Effector CD8-positive, alpha-beta T cell (primary cell): ENCODE data around the gene CZIB.
"Not testable (repeated sequence)": the region's sequence is repeated elsewhere in the genome, so short reads cannot be mapped to it uniquely, and the experiment has no call there.

Experiments
- DNase-seq: peaks from one replicate; lab custom pipeline; 2025; lab: John Stamatoyannopoulos, UW

Gene CZIB

DNA sequence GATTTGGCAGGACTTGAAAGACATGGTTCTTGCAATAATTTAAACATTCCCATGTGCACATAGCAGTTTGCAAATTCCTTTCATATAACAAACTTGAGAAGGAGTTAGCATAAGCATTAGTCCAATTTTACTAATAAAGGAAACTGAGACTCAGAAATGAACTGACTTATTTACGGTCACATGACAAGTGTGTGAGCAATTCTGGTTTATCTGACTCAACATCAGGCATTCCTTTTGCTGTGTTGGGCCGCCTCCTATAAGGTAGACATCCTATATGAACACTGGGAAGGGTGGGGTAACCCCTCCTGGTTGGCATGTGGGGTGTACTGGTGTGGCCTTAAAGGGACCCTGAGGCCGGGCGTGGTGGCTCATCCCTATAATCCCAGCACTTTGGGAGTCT, 32.3 kb downstream of the CZIB start:
- no peak for DNase-seq

DNA sequence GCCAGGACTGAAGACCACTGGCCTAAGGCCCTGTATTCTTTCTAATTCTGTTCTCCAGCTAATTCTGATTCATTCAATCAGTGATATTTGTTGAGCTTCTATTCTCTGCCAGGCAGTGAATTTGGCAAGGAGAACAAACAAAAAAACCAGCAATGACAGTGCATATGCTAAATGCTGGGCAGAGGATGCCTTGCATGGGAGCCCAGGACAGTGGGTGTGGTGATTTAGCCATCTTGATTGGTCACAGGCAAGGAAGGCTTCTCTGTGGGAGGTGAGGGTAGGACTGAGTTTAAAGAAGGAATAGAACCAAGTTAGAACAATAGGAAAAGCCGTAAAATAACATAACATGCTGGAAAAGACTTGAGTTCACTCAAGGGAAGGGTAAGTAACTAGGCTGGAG, 33.0 kb downstream of the CZIB start:
- no peak for DNase-seq

DNA sequence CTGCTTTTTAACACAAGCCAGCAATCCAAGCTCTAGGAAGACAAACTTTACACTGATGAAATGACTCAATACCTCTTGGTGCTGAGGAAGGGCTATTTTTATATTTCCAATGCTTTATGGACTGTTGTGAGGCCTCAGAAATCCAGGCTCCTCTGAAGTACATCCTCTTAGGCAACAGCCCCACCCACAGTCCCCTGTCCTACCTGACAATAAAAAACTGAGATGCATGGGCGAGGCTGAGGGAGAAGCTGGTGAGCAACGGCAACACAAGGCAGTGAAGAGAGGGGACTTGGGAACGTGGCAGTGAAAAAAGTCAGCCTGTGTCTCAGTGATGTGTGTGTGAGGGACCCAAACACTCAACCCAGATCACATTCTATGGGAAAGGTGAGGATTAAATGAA, 33.9 kb downstream of the CZIB start:
- no peak for DNase-seq

DNA sequence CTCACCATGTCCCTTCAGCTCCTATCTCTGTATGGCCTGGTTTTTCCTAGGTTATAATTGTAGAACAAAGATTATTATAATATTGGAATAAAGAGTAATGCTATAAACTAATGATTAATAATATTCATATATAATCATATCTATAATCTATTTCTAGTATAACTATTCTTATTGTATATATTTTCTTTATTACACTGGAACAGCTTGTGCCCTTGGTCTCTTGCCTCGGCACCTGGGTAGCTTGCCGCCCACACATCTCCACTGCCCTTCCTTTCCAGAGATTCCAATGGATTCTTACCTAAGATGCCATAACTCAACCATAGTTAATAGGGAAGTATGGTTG, 34.5 kb downstream of the CZIB start:
- DNase-seq: not testable (repeated sequence)

DNA sequence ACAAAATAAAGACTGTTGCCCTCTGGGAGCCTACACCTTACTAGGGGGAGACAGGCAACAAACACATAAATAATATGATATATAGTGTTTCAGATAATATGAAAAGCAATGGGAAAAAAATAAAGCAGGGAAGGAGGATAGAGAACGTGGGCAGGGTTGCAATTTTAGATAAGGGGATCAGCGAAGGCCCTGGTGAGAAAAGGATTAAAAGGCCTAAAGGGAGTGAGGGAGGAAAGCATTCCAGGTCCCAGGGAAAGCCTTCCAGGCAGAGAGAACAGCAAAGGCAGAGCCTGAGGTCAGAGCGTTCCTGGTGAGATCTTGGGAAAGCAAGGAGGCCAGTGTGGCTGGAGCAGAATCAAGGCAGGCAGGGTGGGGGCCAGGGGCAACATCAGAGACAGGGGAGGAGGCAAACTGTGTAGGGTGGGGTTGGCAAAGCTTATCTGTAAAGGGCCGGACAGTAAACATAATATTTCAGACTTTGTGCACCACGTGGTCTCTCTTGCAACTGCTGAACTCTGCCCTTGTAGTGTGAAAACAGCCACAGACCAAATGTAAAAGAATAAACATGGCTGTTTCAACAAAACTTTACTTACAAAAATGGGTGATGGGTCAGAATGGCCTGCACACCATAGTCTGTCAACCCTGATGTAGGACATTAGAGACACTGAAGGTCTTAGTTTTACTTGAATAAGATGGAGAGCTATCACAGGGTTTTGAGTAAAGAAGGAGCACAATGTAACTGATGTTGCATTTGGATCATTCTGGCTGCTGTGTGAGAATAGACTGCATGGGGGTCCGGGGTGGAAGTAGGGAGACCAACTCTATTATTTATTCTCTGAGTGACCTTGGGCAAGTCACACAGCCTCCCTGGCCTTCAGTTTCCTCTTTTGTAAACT, 37.1 kb downstream of the CZIB start:
- no peak for DNase-seq

DNA sequence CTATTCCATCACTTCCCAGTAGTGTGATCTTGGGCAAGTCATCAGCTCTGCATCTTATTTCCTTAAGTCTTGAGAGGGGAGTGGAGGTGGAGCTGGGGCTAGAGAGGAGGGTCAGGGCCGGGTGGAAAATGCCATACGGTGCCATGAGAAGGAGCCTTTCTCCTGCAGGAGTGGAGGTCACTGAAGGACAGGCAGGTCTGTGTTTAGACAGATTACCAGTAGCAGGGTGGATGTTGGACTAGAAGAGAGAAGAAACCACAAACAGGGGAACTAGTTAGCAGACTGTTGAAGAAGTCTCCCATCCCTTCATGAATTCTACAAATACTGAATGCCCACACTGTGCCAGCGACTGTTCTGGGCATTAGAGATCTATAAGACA, 37.7 kb downstream of the CZIB start:
- no peak for DNase-seq

DNA sequence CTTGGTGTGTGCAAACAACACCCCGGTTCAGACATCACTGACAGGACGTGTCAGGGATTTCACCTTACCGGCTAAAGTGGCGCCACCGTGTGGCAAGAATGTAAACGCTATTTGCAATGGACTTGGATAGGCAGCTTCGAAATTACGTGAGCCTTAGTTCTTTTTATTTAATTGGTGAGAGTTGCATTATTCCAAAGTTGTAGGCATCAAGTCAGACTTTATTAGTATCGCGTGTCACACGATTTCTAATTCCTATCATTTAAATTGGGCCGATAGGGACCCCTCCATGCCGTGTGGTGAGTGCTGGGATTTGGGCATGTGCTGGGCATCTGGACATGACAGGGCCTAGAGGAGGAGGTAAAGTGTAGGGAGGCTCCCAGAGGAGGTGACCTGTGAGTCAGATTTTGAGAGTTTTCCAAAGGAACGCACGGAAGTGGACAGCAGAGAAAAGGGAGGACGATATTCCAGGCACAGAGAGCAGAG, 38.3 kb downstream of the CZIB start:
- peak; percentile 65 for DNase-seq

DNA sequence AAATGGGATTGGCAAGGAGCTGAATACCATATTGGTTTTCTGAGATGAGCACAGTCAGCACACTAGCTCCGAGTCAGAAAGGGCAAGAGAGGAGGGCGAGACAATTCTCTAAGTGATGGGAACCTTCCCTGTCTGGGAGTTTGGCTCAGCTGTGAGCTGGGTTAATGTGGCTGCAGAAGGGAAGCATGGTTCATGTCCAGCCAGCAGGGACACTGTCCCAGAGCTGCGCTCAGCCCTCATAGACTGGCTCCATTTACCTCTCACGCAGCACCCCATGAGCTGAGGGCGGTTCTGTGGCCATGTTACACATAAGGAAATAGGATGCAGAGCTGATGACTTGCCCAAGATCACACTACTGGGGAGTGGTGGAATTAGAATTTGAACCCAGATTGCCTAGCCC, 39.5 kb downstream of the CZIB start:
- no peak for DNase-seq

DNA sequence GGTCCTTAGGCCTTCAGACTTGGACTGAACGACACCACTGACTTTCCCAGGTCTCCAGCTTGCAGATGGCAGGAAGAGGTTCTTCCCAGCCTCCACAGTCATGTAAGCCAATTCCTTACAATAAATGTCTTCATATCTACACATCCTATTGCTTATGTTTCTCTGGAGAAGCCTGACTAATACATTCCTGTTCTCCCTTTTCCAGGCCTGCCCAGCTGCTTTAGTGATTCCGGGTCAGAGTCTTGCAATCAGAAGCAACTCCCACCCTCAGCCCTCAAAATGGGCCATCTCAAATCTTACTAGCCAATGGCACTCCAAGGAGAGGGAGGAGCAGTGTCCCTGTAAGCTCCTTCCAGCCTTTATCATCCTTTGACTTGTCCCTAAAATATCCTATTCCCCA, 40.2 kb downstream of the CZIB start:
- DNase-seq: no peak

DNA sequence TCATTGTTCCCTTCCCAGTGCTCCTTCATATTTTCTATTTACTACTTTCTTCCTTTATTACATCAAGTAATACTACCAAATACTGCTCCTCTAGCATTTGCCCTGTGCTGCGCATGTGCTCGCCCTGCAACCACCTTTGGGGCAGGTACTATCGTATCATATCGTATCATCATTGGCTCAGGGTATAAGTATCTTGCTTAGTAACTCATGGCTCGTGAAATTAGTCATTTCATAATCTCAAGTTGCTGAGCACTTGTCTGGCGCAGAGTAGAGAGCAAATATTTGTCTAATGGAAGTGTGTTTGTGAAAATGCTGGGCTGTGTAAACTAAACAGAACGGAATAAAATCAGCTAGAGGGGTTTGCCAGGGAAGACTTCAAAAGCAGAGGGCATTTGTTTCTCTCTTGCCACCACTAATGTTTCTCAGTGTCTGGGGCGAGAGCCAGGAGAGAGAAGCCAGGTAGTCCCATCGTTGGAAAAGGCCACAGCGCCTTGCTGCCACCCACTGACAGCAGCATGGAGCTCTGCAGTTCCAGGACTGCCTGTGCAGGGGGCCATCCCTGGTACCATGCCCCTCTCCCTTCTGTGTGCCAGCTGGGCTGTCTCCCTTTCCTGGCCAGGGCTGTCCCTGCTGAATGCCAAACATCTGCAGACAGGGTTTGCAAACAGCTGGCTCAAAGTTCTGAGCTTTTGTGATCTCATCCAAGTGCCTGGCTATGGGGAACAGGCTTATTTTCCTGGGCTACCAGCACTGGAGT, 43.8 kb downstream of the CZIB start:
- no peak for DNase-seq

DNA sequence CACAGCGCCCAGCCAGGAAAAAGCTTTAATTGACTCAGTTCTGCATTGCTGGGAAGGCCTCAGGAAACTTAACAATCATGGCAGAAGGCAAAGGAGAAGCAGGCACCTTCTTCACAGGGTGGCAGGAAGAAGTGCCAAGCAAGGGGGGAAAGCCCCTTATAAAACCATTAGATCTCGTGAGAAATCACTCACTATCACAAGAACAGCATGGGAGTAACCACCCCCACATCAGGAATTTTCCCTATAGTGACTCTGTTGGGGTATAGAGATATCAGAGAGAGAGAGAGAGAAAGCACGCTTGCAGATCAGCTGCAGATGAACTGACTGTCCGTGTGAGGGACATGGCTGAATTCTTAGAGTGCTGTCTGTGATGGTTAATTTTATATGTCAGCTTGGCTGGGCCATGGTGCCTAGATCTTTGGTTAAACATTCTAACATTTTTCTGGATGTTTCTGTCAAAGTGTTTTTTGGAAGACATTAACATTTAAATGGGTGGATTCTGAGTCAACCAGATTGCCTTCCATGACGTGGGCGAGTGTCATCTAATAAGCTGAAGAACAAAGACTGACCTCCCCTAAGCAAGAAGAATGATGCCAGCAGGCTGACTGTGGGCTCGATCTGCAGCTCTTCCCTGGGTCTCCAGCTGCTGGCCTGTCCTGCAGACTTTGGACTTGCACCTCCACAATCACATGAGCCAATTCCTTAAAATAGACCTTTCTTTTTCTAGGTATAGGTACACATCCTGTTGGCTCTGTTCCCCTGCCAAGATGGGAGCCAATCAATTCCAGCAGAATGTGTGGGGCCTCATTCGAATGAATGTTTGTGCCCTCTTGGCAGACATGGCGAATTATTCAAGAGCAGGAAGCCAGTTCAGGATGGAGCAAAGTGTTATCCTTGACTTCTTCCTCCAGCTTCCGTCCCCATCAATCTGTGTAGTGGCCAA, 45.2 kb downstream of the CZIB start:
- no peak for DNase-seq

DNA sequence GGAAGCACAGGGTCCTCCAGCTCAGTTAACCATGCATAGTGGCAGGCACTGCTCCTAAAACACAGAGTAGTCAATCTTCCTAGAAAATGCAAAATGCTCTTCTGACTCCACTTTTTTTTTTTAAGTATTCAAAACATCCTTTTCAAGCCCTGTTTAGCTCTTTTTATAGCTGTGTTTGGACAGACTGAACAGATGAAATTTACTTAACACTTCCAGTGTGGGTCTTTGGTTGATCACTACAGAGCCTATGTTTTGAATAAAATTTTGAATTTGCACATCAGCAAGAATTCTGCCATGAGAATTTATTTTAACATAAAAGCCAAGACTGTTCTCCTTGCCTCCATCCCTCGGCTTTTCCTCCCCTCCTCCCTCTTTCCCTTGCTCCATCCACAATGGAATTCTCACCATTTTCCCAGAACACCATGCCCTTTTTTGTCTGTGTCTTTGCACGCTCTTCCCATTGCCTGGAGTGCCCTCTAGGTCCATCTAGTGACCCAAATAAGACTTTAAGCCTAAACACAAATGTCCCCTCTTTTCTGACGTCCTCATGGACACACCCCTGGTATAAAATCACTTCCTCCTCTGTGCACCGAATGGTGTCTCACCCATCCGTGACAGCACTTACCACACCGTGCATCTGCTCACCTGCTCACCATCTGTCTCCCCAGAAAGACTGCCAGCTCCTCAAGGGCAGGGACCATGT, 47.9 kb downstream of the CZIB start:
- DNase-seq: no peak

DNA sequence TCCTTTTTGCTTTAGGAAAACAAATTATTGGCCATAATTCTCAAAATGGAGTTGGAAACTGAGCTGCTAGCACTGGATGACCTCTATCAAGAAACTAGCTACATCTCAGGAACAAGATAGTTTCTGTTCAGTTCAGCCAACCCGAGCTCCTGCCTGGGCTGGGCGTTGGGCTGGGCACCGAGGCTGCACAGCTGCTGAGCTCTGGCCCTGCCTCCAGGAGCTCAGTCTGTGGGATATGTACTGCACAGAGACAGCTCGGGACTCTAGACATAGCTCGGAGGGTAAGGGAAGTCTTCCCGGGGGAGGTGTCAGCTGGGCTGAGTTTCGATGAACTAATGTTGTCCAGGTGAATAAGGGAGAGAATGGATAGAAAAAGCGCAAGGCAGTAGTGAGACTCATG, 53.5 kb downstream of the CZIB start:
- DNase-seq: no peak

DNA sequence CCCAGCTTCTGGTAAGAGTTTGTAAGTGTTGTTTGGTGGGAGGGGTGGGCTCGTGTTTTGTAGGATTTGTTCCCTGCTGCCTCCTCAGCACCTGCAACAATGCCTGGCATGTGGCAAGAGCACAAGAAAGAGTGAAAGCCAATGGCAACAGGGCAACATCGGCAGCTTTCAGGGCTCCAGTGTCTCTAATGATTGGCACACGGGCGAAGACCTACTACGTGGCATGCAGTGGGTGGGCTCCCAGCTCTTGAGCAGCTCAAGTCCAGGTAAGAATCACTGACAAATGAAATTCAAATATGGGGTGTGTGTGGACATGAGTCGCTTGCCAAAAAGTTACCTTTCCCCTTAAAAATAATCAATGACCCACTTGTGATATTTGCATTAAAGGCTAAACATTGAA, 54.1 kb downstream of the CZIB start:
- DNase-seq: no peak

DNA sequence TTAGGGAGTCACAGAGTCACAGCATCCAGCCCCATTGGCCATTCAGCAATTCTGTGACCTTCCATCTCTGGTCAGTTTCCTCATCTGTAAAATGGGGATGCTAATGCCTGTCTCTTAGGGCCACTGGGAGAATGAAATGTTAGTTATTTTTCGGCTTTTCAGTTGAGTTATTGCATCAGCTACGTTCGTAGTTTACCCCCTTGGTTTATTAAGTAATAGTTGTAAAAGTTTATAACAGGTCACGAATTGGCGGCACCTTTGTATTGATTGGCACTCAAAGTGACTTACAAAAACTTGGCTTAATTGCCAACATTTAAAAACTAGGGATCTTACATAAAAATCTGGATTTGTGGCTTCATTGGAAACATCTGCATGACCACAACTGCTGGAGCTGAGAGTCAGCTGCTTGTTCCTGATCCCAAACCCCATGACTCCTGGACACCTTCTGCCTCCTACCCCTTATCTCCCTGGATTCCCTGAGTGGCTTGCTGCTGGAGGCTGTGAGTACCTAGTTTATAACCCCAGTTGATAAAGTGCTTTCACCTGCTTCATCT, 54.9 kb downstream of the CZIB start:
- DNase-seq: no peak
